Choroid plexus epithelial cell (primary cell): ENCODE measurements around the gene FTCD.

Source experiments
- DNase-seq: peaks from one replicate; pipeline ENCODE4 v3.0.0-alpha.2; 2010; ENCODE audit warnings: low read depth
- H3K4me3 ChIP-seq: 2 replicates; pipeline ENCODE4 v1.5.1; 2011; ENCODE audit warnings: low read depth, mild to moderate bottlenecking, control low read depth, low read length, moderate library complexity
- CTCF ChIP-seq: conservative IDR thresholded peaks from 2 replicates; pipeline ENCODE4 v1.5.1; 2011; ENCODE audit warnings: low read depth, mild to moderate bottlenecking, control low read depth, inconsistent platforms, low read length, moderate library complexity

Gene FTCD

GRCh38 chr21:46163380-46163779, 8.0 kb upstream of the FTCD start:
- no peak for DNase-seq
- TF ChIP-seq CTCF: no peak
- no peak overlapping the region for H3K4me3 ChIP-seq

- H3K4me3 ChIP-seq: no peak overlapping the region
- DNase-seq: no peak
- no peak for TF ChIP-seq CTCF
These were observed 6.5 kb upstream of the FTCD start for GRCh38 chr21:46161633-46162592.

- DNase-seq: no peak
- no peak overlapping the region for H3K4me3 ChIP-seq
- no peak for TF ChIP-seq CTCF
These were observed 5.7 kb upstream of the FTCD start for GRCh38 chr21:46160907-46161632.

- no peak overlapping the region for H3K4me3 ChIP-seq
- no peak for TF ChIP-seq CTCF
- DNase-seq: no peak
These were observed 5.2 kb upstream of the FTCD start for GRCh38 chr21:46160657-46160906.

GRCh38 chr21:46159841-46160656, 4.7 kb upstream of the FTCD start:
- no peak for DNase-seq

GRCh38 chr21:46159390-46159789, 4.0 kb upstream of the FTCD start:
- DNase-seq: no peak
- no peak for TF ChIP-seq CTCF
- H3K4me3 ChIP-seq: no peak overlapping the region

More at GRCh38 chr21:46159841-46160656, 4.7 kb upstream of the FTCD start:
- no peak for TF ChIP-seq CTCF
- H3K4me3 ChIP-seq: no peak overlapping the region
